ENCODE measurements around the gene NEDD8.
"Not testable (repeated sequence)": the region's sequence is repeated elsewhere in the genome, so short reads cannot be mapped to it uniquely, and the experiment has no call there.

Gene NEDD8

DNA sequence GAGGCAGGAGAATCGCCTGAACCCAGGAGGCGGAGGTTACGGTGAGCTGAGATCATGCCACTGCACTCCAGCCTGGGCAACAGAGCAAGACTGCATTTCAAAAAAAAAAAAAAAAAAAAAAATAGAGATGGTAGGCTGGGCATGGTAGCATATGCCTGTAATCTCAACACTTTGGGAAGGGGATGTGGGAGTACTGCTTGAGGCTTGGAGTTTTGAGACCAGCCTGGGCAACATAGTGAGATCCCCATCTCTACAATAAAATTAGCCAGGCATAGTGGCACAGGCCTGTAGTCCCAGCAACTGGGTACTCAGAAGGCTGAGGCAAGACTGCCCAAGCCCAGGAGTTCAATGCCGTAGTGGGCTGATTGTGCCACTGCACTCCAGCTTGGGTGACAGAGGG is 9.2 kb downstream of the NEDD8 start:
- DNase-seq (ENCODE audit: low read depth): not testable (repeated sequence)

DNA sequence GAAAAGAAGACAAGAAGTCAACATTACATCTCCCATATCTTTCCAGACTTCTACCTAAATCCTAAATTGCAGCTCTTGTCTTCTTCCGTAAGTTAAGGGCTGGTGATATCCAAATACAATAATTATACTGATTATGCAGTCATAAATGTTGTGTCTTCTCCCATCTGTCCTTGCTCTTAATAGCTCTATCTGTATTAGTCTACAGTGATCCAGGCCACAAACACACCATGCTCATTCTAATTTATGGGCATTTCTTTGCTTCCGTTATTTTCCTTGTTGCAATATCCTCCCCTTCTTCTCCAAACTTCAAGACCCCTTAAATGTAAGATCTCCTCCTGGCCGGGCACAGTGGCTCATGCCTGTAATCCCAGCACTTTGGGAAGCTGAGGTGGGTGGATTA is 12.6 kb downstream of the NEDD8 start:
- no peak for DNase-seq (ENCODE audit: low read depth)

DNA sequence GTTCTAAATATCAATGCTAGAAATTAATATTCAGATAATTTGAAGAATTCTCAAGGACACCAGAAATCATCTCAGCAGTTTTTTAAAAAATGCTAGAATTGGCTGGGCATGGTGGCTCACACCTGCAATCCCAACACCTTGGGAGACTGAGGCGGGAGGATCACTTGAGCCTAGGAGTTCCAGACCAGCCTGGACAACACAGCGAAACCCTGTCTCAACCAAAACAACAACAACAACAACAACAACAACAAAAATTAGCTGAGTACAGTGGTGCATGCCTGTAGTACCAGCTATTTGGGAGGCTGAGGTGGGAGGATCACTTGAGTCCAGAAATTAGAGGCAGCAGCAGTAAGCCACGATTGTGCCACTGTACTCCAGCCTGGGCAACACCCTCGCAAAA is 13.1 kb downstream of the NEDD8 start:
- DNase-seq (ENCODE audit: low read depth): no peak

DNA sequence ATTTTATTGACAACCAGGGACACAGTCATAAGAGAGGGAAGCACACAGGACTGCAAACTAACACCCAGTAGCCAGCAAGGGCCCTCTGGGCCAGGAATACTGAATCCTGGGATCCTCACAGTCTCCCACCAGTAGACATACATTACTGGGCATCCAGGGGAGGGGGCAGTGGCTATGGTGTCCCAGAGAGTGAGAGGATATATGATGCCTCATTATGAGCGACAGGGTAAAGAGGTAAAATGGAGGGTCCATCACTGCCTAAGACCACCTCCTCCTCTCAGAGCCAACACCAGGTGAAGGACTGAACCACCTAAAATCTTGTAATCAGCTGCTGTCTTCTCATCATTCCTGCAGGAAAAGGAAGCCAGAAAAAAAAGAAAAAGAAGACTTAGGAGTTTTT is 15.3 kb downstream of the NEDD8 start:
- DNase-seq (ENCODE audit: low read depth): not testable (repeated sequence)

DNA sequence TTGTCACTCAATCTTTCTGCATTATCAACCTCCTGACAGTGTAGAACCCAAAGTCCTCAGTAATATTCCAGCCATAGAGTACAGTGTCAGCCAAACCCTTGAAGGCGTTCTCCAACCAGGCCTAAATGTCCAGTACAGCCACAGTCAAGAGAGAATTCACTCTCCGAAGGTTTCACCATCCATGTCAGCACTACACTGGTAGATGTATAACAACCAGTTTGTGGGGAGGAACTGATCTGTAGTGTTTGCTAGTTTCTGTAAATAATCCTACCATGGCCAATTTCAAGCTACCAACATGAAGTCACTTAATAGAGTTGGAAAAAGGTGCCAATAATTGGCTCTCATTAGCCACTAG is 15.8 kb downstream of the NEDD8 start:
- DNase-seq (ENCODE audit: low read depth): no peak

DNA sequence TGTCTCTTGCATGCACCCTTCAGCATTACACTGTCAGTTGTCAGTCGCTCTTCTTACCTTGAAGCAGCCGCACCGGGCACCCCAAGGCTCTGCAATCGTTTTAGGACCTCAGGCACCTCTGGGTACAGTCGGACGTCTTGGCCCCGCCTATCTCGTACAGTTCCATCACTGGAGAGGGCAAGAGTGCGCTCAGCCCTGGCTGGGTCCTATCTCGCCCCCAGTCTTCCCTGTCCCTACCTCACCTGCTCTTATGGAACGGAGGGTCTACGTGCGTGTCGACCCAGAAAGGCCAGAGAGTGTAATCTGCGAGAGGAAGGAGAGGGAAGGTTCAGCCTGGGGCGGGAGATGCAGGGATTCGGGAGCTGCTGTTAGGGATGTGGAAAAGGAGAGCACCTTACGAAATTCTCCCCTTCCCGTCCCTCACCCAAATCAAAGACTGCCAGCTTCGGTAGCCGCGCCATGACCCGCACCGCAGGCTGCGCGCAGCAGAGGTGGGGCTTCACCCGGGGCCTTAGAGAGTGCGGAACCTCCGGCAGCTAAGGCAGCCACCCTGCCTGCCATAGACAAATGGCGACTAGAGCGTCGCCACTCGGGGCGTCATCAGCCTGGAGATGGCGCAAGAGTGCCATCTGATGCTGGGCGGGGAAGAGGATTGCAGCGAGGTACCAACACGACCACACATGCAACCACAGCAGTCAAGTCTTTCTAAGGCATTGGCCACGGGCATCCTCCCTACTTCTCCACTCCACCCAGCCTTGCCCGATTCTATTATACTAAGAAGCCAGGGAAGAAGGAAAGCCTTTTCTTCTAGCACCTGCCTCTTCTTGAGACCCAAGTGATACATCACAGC is 16.4 kb downstream of the NEDD8 start, which contains the start of gene MDP1:
Gene MDP1, minus strand, starts transcription at position 572 of the 850 bp plus-strand sequence. Its CDS starts 111 bp downstream, at position 461.
- peak; percentile 76 for DNase-seq (ENCODE audit: low read depth)

DNA sequence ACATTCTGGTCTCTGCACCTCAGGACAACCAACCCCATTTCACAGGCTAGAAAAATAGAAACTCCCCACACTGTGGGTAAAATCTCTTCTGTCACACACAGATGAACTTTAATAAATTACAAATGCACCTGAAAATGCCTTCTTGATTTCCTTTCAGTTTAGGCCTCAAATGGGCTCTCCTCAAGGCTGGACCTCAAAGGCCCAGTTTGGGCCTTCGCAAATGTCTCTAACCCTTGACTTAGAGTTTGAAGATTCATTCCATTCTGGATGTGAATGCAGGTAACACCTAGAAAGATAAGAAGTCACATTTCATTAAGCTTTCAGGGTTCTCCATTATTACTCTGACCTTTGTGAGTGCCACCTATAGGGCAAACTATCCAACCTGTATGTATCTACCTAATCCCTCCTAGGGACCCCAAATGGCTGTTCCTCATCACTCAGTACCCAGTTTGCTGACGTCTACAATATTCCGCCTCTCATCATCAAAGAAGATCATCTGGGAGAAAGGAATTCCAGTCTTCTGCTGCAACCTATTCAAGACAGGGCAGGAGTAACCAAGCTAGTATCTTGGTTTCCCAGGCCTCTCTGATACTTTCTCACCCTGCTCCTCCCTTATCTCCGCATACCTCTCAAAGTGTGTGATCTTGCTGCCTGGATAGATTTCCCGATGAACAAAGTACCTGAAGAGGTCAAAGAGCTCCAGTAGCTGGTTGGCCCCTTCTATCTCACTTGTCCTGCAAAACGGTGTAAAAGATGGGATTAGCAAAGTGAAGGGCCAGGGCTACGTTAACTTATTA is 18.1 kb downstream of the NEDD8 start:
- DNase-seq (ENCODE audit: low read depth): no peak

DNA sequence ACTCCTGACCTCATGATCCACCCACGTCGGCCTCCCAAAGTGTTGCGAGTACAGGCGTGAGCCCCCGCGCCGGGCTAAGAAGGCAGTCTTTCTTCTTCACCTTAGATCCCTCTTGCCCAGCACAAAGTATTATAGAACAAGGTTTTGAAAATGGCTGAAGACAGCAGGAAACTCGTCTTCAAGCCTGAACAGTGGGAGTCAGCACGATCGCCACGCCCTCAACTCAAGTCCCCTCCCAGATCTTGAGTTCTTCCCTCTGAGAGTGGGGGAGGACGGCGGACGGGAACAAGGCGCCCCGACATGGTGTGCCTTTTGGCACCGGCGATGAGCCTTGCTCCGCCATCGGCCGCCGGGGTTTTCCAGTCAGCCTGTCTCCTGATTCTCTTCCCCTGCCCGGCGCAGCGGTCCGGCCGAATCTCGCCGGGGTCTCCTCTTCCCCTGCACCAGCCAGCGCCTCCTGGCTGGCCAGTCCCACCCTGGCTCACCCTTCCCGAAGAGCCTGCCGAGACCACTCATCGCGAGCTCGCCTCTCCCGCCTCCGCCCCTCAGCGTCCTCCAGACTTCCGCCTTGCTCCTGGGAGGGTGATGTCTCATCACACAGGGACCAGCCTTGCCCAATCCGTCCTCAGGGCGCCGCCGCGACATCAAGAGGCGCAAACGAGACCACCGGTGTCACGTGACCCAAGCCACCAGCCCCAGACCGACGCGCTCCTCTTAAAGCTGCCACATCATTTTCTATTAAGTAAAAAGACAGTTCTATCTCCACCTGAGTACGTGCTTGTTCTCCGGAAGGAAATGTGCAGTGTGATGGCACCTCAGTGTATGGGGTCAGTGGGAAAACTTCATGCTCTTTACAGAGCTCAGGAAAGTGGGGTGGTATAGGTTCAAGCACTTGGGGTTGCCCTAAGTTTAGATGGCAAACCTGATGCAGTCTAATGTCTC is 19.0 kb downstream of the NEDD8 start, which contains the start of gene CHMP4A:
Gene CHMP4A, minus strand, starts transcription at position 565 of the 942 bp plus-strand sequence. Its CDS starts 49 bp downstream, at position 516.
- DNase-seq (ENCODE audit: low read depth): peak; percentile 96

DNA sequence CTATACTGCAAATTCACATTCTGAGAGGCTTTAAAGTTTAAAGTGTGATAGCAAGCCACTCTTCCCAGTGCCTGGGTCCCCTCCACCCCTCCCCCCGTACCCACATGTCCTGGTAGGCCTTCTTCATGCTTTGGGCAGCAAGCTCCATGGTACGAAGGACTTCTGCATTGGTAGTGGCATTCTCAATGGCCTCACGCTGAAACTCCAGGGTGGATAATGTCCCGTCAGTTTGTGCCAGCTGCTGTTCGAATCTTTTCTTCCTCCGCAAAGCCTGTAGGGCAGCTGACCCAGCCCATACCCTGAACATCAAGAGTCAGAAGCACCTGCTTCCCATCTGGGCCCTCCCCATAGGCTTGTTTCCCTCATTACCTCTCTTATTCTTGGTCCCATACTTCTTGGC is 20.9 kb downstream of the NEDD8 start:
- no peak for DNase-seq (ENCODE audit: low read depth)

DNA sequence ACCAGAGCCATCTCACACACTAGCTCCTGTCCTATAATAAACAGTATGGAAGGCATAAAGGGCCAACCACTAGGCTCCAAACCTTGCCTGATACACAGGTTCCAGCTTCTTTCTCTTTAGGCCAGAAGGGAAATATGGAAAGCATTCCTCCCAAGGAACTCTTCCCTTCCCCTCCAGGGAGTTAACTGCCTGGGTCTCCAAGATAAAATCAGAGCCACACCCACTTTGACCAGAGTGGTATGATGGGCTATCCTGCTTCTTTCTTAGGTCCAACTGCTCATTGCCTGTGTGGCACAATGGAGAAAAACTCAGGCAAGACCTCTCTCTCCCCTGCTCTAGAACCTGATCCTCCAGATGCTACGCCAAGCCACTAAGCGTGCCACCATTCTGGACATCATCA is 24.5 kb downstream of the NEDD8 start:
- no peak for DNase-seq (ENCODE audit: low read depth)

DNA sequence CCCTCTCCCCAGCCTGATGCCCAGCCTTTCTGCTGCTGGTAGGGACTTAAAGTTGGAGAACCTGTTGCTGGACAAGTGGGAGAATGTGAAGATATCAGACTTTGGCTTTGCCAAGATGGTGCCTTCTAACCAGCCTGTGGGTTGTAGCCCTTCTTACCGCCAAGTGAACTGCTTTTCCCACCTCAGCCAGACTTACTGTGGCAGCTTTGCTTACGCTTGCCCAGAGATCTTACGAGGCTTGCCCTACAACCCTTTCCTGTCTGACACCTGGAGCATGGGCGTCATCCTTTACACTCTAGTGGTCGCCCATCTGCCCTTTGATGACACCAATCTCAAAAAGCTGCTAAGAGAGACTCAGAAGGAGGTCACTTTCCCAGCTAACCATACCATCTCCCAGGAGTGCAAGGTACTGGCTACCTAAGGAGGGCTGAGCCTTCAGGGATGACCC is 25.0 kb downstream of the NEDD8 start:
- no peak for DNase-seq (ENCODE audit: low read depth)

DNA sequence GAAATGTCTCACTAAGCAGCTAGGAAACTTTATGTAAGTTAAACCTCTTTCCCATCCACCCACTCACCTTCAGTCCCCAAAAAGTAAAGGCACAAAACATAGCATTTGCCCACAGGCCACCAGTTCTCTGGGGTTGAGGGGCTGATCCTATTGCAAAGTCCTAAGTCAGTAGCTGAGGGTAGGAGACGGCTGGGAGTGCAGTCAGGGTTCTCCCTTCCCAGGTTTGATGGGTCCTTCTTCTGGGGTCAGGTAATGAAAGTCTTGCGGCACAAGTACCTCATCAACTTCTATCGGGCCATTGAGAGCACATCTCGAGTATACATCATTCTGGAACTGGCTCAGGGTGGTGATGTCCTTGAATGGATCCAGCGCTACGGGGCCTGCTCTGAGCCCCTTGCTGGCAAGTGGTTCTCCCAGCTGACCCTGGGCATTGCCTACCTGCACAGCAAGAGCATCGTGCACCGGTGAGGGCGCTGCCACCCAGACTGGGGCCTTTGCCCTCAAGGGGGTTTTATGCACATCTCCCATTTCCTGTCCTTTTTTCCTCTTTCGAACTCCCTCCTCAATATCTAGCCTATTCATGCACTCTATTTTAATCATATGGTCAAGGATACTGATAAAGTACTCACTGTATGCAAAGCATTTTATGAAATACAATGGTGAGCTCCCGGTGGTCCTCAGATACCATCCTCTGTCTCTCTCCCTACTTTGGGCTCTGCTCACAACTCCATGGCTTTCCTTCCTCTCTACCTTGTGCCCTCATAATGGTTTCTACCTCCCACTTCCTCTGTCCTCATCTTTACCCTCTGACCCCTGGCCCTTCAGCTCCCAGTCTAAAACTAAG is 25.7 kb downstream of the NEDD8 start:
- DNase-seq (ENCODE audit: low read depth): no peak

DNA sequence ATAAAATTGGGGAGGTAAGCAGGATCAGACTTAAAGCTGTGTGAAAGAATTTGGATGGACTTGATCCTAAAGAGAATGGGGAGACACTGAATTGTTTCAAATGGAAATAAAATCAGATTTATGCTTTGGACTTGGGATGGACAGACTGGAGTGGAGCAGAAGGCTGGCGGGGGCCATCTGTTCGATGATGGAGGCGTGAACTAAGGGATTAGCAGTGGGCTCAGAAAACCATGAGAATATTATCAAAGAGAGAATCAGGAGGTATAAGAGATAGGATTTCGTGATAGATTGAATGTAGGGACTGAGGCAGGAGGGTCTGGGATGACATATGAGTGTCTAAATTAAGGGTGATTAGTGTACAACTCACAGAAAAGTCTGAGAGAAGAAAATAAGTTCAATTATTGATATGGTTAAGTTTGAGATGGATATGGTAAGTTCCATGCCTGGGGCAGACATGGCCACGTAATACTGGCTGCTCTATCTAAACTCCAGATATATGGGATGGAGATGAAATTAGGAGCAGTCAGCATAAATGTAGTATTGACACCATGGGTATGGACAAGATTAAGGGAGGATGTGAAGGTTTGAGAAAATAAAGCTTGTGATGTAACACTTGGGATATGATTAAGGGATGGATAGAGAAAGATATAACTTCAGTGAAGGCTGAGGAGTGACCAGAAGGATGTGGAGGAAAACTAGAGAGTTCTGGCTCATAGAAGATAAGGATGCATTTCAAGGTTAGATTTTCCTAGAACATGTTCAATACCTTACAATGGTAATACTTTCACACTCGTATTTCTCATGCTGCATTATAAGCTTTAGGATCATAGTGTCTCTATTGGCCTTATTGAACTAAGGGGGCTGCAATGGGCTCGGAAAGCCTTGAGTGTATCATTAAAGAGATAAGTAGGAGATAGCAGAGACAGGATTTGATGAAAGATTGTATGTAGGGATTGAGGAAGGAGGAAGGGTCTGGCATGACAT is 27.7 kb downstream of the NEDD8 start:
- DNase-seq (ENCODE audit: low read depth): no peak

DNA sequence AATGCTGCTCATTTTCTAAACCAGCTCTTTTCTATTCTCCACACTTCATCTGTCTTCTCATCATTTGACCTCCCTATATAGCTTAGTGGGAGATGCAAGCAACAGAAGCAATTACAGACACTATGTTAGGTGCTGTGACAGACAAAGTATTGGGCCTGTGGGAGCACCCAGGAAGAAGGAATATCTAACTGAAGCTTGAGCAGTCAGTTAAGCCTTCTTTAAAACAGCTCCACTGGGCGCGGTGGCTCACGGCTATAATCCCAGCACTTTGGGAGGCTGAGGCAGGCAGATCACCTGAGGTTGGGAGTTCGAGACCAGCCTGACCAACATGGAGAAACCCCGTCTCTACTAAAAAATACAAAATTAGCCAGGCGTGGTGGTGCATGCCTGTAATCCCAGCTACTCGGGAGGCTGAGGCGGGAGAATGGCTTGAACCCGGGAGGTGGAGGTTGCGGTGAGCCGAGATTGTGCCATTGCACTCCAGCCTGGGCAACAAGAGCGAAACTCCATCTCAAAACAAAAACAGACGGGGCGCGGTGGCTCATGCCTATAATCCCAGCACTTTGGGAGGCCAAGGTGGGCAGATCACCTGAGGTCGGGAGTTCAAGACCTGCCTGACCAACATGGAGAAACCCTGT is 28.8 kb downstream of the NEDD8 start:
- not testable (repeated sequence) for DNase-seq (ENCODE audit: low read depth)

DNA sequence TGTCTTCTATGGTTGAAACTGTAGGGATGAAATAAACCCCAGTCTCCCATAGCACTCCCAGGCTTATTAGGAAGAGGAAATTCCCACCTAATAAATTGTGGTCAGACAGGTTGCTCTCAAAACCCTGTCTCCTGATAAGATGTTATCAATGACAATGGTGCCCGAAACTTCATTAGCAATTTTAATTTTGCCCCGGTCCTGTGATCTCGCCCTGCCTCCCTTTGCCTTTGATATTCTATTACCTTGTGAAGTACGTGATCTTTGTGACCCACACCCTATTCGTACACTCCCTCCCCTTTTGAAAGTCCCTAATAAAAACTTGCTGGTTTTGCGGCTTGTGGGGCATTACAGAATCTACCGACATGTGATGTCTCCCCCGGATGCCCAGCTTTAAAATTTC is 29.6 kb downstream of the NEDD8 start:
- not testable (repeated sequence) for DNase-seq (ENCODE audit: low read depth)

DNA sequence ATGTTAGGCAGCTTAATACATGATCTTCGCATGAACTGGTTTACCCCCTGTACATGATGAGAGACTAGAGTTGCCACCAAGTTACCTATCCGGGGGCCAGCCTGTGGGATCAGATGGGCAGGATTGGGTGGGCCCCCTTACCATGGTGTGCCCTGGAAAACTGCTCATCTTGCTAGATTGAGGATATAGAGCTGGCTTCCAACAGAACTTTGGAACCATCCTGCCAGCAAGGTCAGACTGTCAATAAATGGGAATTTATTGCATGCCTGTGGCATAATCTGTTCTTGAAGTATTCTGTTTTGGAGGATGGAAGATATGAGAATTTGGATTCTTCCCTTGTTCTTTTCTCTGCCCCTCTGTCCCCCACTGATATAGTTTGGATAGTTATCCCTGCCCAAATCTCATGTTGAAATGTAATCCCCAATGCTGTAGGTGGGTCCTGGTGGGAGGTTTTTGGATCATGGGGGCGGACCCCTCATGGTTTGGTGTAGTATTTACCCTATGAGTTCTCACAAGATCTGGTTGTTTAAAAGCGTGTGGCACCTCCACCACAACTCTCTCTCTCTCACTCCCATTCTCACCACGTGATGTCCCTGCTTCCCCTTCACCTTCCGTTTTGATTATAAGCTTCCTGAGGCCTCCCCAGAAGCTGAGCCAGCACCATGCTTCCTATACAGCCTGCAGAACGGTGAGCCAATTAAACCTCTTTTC is 33.2 kb downstream of the NEDD8 start:
- DNase-seq (ENCODE audit: low read depth): no peak

DNA sequence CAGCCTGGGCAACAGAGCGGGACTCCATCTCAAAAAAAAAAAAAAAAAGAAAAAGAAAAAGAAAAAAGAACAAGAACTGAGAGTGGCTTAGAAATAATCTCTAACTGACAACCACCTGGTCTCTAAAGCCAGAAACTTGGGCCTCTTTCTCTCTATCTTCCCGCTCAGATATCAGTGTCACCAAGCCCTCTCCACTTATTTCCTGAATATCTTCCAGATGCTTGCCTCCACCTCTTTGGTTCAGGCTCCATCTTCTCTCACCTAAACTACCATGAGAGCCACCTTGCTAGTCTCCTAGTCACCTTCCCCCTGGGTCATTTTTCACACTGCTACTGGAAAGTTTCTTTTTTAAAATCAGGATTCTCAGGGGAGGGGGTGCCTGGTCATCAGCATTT is 35.1 kb downstream of the NEDD8 start:
- no peak for DNase-seq (ENCODE audit: low read depth)

Measured in activated gamma-delta T cell treated with anti-CD3 and anti-CD28 coated beads, Interleukin-2, amount 50 U/mL, for 16 hours (primary cell).